NCI-H2029 (cell line): ENCODE measurements around the gene ZNF169.
A peak's percentile ranks its signal among the peaks of the same experiment; 100 is the strongest.
"Not testable (repeated sequence)": the region's sequence is repeated elsewhere in the genome, so short reads cannot be mapped to it uniquely, and the experiment has no call there.

Source experiments
- DNase-seq: peaks from one replicate; lab custom pipeline; 2025; lab: John Stamatoyannopoulos, UW

Gene ZNF169

DNA sequence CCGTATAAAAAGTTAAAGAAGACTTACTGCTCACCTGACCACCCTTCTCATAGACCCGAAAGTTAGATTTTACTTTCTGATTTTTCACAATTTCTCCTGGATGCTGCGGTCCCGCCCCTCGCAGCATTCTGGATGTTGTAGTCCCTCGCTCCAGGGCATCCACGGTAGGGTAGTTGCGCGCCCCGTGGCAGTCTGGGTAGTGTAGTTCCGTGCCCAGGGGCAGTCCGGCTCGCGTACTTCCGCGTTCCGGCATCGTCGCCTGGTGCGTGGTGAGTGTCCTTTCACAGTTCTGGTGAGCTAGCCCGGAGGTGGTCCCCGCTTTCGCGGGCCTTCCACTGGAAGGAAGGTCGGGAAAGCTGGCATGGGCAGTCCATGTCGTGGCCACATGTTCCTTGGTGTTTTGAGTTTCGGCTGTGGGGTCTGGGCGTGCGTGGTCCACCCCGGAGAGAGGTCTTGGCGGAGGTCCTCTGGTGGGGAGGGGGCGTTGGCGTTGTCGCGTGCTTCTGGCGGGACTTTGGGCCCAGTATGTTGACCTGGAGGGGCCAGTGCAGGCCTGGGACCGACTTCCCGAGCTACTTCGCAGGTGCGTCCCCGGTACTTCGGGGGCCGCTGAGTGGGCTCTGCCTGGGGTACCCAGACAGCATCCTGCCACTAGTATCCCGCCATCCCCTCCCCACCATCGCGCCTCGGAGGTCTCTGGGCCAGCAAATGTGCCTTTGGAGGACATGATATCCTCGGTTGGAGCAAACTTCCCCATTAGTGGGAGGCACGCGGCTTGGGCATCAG is at the start of gene ZNF169:
Gene ZNF169, plus strand, starts transcription at position 222 of the 786 bp plus-strand sequence. CDS start 19,515 bp downstream, outside the sequence.
- DNase-seq, result peak; percentile 72

- DNase-seq, result no peak
These were observed 48.2 kb upstream of the ZNF169 start for GRCh38 chr9:94210616-94211603.

DNA sequence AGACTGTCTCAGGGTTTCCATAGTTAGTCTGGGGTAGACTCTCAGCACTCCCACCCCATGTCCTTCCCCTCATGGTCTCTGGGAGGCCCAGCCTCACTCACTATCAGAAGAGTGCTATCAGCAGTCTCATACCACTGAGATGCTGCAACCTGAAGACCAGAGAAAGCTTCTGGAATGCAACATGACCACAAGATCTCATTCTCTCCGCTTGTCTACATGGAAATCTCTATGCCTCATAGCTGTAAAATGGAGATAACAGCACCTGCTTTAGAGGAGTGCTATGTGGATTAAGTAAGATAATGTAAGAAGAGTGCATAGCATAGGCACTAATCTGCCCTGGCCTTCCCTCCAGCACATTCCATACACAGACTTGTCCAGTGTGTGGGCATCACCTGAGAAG is 47.0 kb upstream of the ZNF169 start:
- no peak for DNase-seq

- DNase-seq, result no peak
These were observed 46.6 kb upstream of the ZNF169 start for GRCh38 chr9:94212531-94212930.

GRCh38 chr9:94213511-94214124 is 45.5 kb upstream of the ZNF169 start:
- peak; percentile 68 for DNase-seq

DNA sequence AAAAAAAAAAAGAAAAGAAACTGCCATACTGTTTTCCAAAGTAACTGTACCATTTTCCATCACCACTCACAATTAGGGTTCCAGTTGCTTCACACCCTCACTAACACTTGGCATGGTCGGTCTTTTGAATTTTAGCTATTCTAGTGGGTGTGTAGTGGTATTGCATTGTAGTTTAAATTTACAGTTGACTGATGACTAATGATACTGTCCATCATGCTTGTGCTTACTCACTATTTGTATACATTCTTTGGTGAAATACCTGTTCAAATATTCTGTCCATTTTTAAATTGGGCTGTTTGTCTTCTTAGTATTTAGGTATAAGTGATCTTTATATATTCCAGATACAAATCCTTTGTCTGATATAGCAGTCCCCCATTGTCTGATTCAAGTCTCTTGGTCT is 36.2 kb upstream of the ZNF169 start:
- DNase-seq, result no peak

DNA sequence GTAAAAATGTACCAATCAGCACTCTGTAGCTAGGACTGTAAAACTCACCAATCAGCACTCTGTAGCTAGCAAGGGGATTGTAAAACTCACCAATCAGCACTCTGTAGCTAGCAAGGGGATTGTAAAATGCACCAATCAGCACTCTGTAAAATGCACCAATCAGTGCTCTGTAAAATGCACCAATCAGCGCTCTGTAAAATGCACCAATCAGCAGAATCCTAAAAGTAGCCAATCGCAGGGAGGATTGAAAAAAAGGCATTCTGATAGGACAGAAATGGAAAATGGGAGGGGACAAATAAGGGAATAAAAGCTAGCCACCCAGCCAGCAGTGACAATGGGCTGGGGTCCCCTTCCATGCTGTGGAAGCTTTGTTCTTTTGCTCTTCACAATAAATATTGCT is 33.7 kb upstream of the ZNF169 start:
- not testable (repeated sequence) for DNase-seq

DNA sequence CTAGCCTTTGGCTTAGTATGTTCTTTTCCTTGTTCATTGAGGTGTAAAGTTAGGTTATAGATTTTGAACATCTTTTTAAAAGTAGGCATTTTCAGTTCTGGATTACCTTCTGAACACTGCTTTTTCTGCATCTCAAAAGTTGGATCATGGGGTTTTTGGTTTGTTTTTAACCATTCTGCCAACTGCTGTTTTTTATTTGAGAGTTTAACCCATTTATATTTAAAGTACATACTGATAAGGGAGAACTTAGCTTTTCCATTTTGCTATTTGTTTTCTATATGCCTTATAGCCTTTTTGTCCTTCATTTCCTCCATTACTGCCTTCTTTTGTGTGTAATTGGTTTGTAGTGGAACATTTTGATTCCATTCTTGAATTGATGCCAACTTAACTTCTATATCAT is 30.5 kb upstream of the ZNF169 start:
- no peak for DNase-seq

- no peak for DNase-seq
These were observed 26.7 kb upstream of the ZNF169 start for GRCh38 chr9:94232428-94232827.

DNA sequence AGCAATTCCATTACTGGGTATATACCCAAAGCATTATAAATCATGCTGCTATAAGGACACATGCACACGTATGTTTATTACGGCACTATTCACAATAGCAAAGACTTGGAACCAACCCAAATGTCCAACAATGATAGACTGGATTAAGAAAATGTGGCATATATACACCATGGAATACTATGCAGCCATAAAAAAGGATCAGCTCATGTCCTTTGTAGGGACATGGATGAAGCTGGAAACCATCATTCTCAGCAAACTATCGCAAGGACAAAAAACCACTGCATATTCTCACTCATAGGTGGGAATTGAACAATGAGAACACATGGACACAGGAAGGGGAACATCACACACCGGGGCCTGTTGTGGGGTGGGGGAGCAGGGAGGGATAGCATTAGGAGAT is 18.0 kb upstream of the ZNF169 start:
- not testable (repeated sequence) for DNase-seq

DNA sequence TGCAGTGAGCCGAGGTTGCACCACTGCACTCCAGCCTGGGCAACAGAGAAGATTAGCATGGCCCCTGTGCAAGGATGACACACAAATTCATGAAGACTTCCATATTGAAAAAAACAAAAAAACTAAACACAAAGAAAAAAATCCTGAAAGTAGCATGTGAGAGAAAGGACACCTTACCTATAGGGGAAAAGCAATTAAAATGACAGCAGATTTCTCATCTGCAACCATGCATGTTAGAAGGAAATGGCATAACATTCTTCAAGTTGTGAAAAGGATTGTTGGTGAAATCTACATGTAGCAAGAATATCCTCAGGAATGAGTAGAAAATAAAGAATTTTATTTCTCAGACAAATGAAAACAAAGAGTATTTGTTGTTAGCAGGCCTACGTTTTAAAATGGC is 13.4 kb upstream of the ZNF169 start:
- no peak for DNase-seq

- no peak for DNase-seq
These were observed 8.6 kb upstream of the ZNF169 start for GRCh38 chr9:94250456-94250855.

DNA sequence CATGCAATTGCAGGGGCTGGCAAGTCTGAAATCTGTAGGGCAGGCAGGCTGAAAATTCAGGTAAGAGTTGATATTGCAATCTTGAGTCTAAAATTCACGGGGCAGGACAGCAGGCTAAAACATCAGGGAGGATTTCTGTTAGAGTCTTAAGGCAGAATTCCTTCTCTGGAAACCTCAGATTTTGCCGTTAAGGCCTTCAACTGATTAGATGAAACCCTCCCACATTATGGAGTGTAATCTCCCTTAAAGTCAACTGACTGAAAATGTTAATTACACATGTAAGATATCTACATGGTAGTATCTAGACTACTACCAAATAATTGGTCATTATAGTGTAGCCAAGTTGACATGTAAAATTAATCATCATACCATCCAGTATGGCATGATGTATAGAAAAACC is 3.1 kb upstream of the ZNF169 start:
- no peak for DNase-seq

DNA sequence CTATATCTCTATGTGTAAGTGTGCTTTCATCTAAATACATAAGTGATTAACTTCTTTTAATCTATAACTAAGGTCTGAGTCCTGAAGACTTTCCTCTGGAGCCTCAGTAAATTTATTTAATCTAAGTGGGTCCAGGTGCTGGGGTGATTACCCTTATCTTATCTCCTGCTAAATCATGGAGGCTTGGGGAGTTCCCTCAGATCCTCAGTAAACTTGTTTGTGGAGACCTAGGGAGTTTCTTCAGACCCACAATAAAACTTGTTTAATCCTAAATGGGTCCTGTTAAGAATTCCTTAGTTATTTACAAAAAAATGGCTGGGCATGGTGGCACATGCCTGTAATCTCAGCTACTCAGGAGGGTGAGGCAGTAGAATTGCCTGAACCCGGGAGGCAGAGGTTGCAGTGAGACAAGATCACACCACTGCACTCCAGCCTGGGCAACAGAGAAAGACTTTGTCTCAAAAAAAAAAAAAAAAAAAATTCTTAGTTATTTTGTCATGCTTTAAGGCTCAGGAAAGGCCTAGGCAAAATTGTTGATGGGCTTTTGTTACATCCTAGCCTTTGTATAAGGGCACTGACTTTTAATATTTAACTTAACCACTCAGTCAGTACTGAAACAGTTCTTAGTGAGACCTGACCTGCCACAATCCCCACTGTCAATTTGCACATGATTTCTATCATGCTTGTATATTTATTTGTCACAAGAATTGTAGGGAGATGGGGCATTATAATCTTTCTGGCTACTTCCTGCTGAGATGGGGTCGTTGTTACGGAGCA is 6.7 kb downstream of the ZNF169 start:
- DNase-seq, result not testable (repeated sequence)

DNA sequence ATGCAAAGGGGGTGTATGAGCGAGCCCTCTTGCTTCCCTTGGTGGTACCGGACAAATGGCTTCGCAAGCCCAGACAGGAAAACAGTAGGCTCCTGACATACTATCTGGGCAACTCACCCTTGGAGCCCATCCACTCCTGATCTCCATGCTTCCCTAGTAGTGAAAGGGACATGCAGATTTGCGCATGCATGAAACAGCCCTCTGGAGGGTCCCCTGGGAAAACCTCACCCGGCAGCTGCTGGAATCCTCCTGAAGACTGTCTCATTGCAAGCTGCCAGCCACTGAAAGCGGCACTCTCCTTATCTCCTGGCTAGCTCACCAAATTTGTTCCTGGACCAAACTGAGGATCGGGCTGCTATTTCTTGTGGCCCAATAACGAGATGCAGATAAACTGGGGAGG is 10.2 kb downstream of the ZNF169 start:
- no peak for DNase-seq

DNA sequence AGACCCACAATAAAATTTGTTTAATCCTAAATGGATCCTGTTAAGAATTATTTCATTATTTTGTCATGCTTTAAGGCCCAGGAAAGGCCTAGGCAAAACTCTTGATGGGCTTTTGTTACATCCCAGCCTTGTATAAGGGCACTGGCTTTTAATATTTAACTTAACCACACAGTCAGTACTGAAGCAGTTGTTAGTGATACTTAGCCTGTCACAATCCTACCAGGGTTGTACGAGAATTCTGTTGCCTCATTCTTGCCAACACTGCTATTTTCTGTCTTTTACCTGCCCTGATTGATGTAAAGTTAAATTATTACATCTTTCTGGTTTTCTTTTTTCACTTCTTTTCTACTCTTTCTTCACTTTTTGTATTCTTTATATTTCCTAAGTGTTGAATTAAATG is 10.9 kb downstream of the ZNF169 start:
- DNase-seq, result no peak

- not testable (repeated sequence) for DNase-seq
These were observed 17.9 kb downstream of the ZNF169 start for GRCh38 chr9:94277029-94277428.

- DNase-seq, result no peak
These were observed 18.9 kb downstream of the ZNF169 start for GRCh38 chr9:94277885-94278536.

DNA sequence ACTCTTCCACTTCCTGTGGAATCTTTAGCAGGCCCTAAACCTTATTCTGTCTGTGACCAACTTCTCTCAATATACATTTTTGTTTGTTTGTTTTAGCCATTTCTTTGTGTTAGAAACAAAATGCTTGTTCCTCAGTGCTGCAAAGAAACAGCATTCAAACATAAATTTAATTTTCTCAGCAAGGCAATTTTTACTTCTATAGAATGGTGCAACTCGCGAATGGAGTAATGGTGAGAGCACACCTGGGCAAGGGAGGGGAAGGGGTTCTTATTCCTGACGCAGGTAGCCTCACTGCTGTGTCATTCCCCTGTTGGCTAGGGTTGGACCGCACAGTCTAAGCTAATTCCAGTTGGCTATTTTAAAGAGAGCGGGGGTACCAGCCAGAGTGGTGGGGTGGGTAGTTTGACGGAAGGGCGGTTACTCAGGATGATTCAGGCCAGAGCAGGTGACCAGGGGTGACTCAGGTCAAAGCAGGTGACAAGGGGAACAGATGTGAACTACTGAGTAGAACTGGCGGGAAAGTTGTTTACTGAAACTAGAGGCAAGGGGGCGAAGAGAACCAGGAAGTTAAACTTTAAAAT is 21.4 kb downstream of the ZNF169 start:
- no peak for DNase-seq

DNA sequence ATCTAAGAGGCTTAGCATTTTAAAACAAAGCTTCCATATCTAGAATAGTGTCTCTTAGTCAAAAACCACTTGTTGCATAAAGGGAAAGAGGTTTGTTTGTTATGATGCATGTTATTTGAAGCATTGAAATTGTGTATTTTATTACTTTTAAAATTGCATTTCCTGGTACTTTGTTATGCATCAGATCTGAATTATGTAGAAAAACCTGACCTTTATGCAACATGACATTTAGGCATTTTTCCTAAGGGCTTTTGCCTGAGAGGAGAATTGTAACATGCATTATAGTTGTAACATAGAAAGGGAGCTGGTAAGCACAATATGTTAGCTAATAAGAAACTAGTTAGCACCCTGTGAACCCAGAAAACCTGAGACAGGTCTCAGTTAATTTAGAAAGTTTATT is 22.0 kb downstream of the ZNF169 start:
- no peak for DNase-seq

DNA sequence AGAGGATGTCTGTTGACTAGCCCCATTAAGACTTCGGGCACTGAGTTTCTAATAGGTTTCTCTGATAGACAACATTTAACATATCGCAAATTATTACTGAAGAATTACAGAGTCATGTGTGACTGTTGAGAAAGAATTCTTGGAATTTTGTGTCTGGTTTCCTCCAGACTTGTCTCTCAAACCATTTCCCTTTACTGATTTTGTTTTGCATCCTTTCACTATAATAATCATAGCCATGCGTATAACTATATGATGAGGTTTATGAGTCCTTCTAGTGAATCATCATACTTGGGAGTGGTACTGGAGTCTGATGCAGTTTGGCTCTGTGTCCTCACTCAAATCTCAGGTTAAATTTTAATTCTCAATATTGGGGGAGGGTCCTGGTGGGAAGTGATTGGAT is 27.0 kb downstream of the ZNF169 start:
- DNase-seq, result no peak
